ENCODE measurements around the gene SEC14L1. TPM values are rescaled to one million over a fixed set of nuclear protein-coding genes. Genes with fewer than 3 reads are reported as not detected.
A peak's percentile ranks its signal among the peaks of the same experiment; 100 is the strongest.

The SEC14L1 gene
- total RNA-seq, 4 donors from 2014 or later = 18.2 to 187 (median 46.5) TPM

DNA sequence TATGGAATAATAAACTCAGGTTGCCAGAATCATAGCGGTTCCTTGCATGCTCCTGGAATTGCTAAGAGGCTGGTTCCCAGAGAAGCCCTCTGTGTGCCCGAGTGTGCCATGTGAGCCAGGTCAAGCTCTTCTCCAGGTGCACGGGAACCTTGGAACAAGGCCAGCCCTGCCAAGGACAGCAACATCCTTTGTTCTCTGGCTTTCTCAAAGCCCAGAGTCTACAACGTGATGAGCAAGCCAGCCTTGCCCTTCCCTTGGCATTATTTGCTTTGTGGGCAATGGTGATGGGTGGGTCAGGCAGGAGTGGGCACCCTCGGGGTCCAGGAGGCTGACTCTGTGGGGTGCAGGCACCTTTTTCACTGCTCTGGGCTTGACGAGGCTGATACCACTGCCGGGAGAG is 14.2 kb upstream of the SEC14L1 start:
- Histone ChIP-seq H3K27me3 (no peaks in the 10 kb centered on the region), H3K4me3 (no peak overlapping the region), H3K9me3 (no peaks in the 10 kb centered on the region), H3K36me3 (no peaks in the 10 kb centered on the region), H3K4me1 (peaks cover 0 to 31% (median 0%) of the 10 kb centered on the region in 4 donors), H3K27ac (peak overlapping the region in 2 of 4 donors; percentile 26 to 43)
- TF ChIP-seq, protein P1, sequence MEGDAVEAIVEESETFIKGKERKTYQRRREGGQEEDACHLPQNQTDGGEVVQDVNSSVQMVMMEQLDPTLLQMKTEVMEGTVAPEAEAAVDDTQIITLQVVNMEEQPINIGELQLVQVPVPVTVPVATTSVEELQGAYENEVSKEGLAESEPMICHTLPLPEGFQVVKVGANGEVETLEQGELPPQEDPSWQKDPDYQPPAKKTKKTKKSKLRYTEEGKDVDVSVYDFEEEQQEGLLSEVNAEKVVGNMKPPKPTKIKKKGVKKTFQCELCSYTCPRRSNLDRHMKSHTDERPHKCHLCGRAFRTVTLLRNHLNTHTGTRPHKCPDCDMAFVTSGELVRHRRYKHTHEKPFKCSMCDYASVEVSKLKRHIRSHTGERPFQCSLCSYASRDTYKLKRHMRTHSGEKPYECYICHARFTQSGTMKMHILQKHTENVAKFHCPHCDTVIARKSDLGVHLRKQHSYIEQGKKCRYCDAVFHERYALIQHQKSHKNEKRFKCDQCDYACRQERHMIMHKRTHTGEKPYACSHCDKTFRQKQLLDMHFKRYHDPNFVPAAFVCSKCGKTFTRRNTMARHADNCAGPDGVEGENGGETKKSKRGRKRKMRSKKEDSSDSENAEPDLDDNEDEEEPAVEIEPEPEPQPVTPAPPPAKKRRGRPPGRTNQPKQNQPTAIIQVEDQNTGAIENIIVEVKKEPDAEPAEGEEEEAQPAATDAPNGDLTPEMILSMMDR (IDR thresholded peaks at IDR 0.05) = no peak
- TF ChIP-seq POLR2A (IDR thresholded peaks at IDR 0.05) = no peak
- DNase-seq = peak in 2 of 3 donors; percentile 57 to 68

DNA sequence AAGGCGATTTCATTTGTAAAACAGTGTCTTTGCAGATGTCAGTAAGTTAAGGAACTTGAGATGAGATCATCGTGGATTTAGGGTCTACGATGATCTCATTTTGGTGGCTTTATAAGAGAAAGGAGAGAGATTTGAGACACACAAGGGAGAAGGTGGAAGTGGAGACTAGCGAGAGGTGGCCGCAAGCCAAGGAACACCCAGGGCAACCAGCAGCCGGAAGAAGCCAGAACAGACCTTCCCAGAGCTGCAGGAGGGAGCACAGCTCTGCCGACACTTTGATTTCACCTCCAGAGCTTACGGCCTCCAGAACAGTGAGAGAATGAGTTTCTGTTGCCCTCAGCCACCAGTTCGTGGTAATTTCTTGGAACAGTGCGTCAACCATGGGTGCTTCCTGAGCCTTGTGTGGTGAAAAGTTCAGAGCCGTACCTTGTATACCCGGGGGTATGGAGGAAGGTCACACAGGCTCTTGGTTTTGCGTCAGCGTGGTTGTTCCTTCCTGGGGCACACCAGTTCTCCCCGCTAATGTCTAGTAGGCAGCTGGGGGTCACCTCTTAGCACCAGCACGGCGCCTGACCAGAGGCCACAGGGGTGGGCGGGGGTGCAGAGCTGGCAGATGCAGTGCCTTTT is 12.9 kb upstream of the SEC14L1 start:
- H3K4me3 ChIP-seq = peak overlapping the region in 2 of 4 donors; percentile 17 to 20
- TF ChIP-seq POLR2A (IDR thresholded peaks at IDR 0.05) = peak; percentile 17 to 36
- TF ChIP-seq, protein P1 (IDR thresholded peaks at IDR 0.05) = no peak
- H3K27me3 ChIP-seq = no peaks in the 10 kb centered on the region
- H3K27ac ChIP-seq = peak overlapping the region; percentile 59 to 80 (median 70)
- H3K9me3 ChIP-seq = no peaks in the 10 kb centered on the region
- peak; percentile 52 to 84 (median 63) for DNase-seq
- H3K4me1 ChIP-seq = peaks cover 0 to 31% (median 0%) of the 10 kb centered on the region in 4 donors
- no peaks in the 10 kb centered on the region for H3K36me3 ChIP-seq

DNA sequence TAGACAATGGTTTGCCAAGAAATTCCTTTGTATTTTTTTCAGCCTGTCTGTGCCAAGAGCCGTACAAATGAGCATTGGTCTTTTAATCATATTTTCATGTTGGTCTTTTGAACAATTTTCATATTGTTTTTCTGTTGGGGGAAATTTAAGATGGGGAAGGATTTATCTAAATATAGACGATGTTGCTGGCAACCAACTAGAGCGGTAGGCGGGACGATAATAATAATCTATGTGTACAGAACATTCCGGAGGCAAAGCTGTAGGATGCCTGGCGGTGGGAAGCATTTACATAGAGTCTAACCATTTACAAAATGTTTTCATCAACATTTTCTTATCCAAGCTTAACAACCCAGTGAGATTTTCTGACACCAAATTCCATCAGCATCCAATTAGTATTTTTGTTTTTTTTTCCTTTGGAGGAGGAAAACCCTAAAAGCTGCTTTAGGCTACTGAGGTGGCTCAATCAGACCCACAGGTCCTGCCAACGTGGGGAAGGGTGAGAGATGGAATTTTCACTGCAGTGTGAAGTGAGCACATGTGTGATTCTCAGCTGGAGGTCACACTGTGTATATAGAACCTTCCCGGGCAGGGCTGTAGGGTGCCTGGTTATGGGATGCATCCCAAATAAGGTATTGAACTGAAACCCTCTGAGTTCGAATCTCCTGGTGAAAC is 11.7 kb upstream of the SEC14L1 start:
- Histone ChIP-seq H3K36me3 (no peaks in the 10 kb centered on the region), H3K4me1 (peaks cover 0 to 31% (median 0%) of the 10 kb centered on the region in 4 donors), H3K27me3 (no peaks in the 10 kb centered on the region), H3K4me3 (no peak overlapping the region), H3K27ac (peak overlapping the region in 2 of 4 donors; percentile 67 to 76), H3K9me3 (no peaks in the 10 kb centered on the region)
- no peak for DNase-seq
- no peak for TF ChIP-seq POLR2A (IDR thresholded peaks at IDR 0.05)
- TF ChIP-seq, protein P1 (IDR thresholded peaks at IDR 0.05) = no peak

DNA sequence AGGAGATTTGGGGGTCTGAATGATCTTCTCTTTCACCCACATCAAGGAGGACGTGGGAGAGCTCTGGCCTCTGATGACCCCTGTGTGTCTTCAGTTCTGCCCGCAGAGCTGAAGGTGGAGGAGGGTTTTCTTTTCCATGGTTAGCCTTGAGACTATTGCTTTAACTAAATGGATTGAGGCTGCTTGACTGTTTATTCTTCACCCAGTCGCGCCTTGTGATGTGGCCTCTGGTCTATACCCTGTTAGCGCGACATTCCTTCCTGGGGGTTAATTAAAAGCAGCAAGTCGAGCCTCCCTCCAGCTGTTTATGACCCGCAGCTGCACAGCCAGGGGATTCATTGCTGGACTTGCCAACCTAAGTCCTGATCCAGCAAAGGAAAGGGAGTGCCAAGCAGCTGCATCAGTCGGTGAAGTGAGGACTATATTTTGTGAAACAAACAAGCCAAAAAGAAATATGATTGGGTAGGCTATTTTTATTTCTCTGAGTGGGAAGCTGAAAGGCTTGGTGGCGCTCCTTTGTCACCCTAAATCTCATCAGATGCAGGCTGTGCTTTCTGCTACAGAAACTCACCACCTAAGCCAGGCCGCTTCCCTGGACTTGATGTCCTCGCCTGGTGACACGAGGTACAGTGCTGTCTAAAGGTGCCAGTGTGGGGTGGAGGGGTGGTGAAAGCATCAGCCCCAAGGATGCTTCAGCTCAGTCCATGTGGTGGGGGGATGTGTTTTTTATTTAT is 11.0 kb upstream of the SEC14L1 start:
- no peak overlapping the region for H3K4me3 ChIP-seq
- no peaks in the 10 kb centered on the region for H3K9me3 ChIP-seq
- peak overlapping the region in 2 of 4 donors; percentile 67 to 76 for H3K27ac ChIP-seq
- peaks cover 0 to 27% (median 0%) of the 10 kb centered on the region in 4 donors for H3K4me1 ChIP-seq
- no peak for DNase-seq
- no peak for TF ChIP-seq POLR2A (IDR thresholded peaks at IDR 0.05)
- TF ChIP-seq, protein P1 (IDR thresholded peaks at IDR 0.05) = no peak
- H3K27me3 ChIP-seq = no peaks in the 10 kb centered on the region
- no peaks in the 10 kb centered on the region for H3K36me3 ChIP-seq

DNA sequence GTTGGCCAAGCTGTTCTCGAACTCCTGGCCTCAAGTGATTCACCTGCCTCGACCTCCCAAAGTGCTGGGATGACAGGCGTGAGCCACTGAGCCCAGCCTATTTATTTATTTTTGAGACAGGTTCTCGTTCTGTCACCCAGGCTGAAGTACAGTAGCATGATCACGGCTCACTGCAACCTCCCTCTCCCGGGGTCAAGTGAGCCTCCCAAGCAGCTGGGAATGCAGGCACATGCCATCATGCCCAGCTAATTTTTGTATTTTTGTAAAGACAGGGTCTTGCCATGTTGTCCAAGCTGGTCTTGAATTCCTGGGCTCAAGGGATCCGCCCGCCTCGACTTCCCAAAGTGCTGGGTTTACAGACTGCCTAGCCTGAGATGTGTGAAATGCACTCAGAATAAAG is 10.2 kb upstream of the SEC14L1 start:
- H3K9me3 ChIP-seq = no peaks in the 10 kb centered on the region
- H3K27ac ChIP-seq = no peak overlapping the region
- DNase-seq = no peak
- no peak for TF ChIP-seq POLR2A (IDR thresholded peaks at IDR 0.05)
- TF ChIP-seq, protein P1 (IDR thresholded peaks at IDR 0.05) = no peak
- H3K36me3 ChIP-seq = no peaks in the 10 kb centered on the region
- H3K27me3 ChIP-seq = no peaks in the 10 kb centered on the region
- H3K4me1 ChIP-seq = peaks cover 0 to 20% (median 0%) of the 10 kb centered on the region in 4 donors
- H3K4me3 ChIP-seq = no peak overlapping the region
